HCT116 (cell line): ENCODE results near the gene NXN.

Experiments used
- CTCF ChIP-seq, 3 experiments: fragments of 200-600 bp in 1 of 3; sonication (generic) in 1 of 3; IDR thresholded peaks in 2 of 3; conservative IDR thresholded peaks in 1 of 3; 2 replicates each; pipeline ENCODE4 v1.5.1; 2012 to 2017; ENCODE audit warnings: low read depth in 2 of 3, low read length in 2 of 3, antibody characterized with exemption in 1 of 3, borderline replicate concordance in 1 of 3, control low read depth in 1 of 3, mild to moderate bottlenecking in 1 of 3, mixed read lengths in 1 of 3, mixed run types in 1 of 3, moderate library complexity in 1 of 3; ENCODE audit not compliant: insufficient read depth in 1 of 3
- ELF1 ChIP-seq: IDR thresholded peaks from 2 replicates; pipeline ENCODE4 v1.6.1; 2012; ENCODE audit warnings: low read depth, borderline replicate concordance
- EZH2 ChIP-seq: fragments of 200-600 bp; sonication (generic); IDR thresholded peaks from 2 replicates; pipeline ENCODE4 v1.6.1; 2017; ENCODE audit warnings: antibody characterized with exemption, mixed run types
- EZH2phosphoT487 ChIP-seq: fragments of 200-600 bp; IDR thresholded peaks from 2 replicates; pipeline ENCODE4 v1.6.1; 2018; ENCODE audit warnings: antibody characterized with exemption, borderline replicate concordance
- FOSL1 ChIP-seq: IDR thresholded peaks from 2 replicates; pipeline ENCODE4 v1.6.1; 2012; ENCODE audit warnings: low read depth
- JUND ChIP-seq: IDR thresholded peaks from 2 replicates; pipeline ENCODE4 v1.6.1; 2012
- MAX ChIP-seq: IDR thresholded peaks from 2 replicates; pipeline ENCODE4 v1.6.1; 2012
- POLR2A ChIP-seq: IDR thresholded peaks from 2 replicates; pipeline ENCODE4 v1.7.0; 2011; ENCODE audit warnings: borderline replicate concordance; ENCODE audit not compliant: insufficient read depth, insufficient read length; ENCODE audit errors: extremely low read depth
- POLR2AphosphoS5 ChIP-seq: IDR thresholded peaks from 2 replicates; pipeline ENCODE4 v1.6.1; 2011; ENCODE audit warnings: mild to moderate bottlenecking, low read depth, low read length, moderate library complexity
- RAD21 ChIP-seq: IDR thresholded peaks from 2 replicates; pipeline ENCODE4 v1.6.1; 2012; ENCODE audit warnings: low read depth, mild to moderate bottlenecking
- SIN3A ChIP-seq: IDR thresholded peaks from 2 replicates; pipeline ENCODE4 v1.6.1; 2012; ENCODE audit warnings: low read depth
- TCF7L2 ChIP-seq: IDR thresholded peaks from 2 replicates; pipeline ENCODE4 v1.7.0; 2011; ENCODE audit warnings: borderline replicate concordance, inconsistent platforms; ENCODE audit not compliant: insufficient read depth, insufficient read length; ENCODE audit errors: extremely low read depth
- ZFX ChIP-seq: fragments of 450-650 bp; IDR thresholded peaks from 2 replicates; pipeline ENCODE4 v1.6.1; 2017
- TF ChIP-seq, protein P1 (sequence below): IDR thresholded peaks from 2 replicates; pipeline ENCODE4 v1.6.1; 2012

- TF ChIP-seq POLR2A (no peak), CTCF (IDR thresholded peaks at IDR 0.05 in 2 of 3, conservative IDR thresholded peaks at IDR 0.05 in 1 of 3; ENCODE audit: borderline replicate concordance in 1 of 3, insufficient read depth in 1 of 3, low read depth in 2 of 3, low read length in 2 of 3) (no peak), EZH2phosphoT487 (no peak), SIN3A (no peak), ELF1 (no peak), JUND (no peak), FOSL1 (no peak), TCF7L2 (no peak), RAD21 (no peak), MAX (no peak), ZFX (no peak), EZH2 (no peak), POLR2AphosphoS5 (no peak)
- TF ChIP-seq, protein P1, sequence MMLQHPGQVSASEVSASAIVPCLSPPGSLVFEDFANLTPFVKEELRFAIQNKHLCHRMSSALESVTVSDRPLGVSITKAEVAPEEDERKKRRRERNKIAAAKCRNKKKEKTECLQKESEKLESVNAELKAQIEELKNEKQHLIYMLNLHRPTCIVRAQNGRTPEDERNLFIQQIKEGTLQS: no peak
These were observed 132.4 kb downstream of the NXN start for GRCh38 chr17:846901-847843.
